GM21737 (cell line): Measurements from ENCODE around the gene GCG.

Experiments
- ATAC-seq: cut with Tn5 transposase; IDR thresholded peaks from one replicate; pipeline ENCODE4 v1.9.1; 2021; ENCODE audit warnings: mild to moderate bottlenecking, moderate library complexity; ENCODE audit not compliant: unreplicated experiment

Gene GCG

GRCh38 chr2:162103443-162104009 lies 48.5 kb downstream of the GCG start:
- ATAC-seq: no peak

- ATAC-seq: no peak
Measured at GRCh38 chr2:162100579-162100978, 51.5 kb downstream of the GCG start.

DNA sequence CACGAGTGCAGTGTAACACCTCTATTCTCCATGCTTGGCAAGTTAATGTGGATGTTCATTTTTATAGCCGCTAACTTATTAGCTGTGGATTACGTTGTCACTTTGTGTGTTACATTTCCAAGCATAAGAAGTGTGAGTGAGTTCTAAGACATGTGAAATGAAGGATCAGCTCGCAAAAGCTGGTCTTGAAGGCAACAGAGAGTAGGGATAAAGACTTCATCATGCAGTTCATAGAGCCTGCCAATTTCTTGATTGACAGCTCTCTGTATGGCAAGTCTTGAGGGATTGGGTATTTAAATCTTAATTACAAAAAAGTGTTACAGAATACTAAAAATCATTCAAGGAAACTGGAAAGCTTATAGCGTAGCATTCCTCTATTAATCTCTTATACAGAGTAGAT lies 52.2 kb downstream of the GCG start:
- ATAC-seq: no peak
